ENCODE data around the gene FBXL5.

DNA sequence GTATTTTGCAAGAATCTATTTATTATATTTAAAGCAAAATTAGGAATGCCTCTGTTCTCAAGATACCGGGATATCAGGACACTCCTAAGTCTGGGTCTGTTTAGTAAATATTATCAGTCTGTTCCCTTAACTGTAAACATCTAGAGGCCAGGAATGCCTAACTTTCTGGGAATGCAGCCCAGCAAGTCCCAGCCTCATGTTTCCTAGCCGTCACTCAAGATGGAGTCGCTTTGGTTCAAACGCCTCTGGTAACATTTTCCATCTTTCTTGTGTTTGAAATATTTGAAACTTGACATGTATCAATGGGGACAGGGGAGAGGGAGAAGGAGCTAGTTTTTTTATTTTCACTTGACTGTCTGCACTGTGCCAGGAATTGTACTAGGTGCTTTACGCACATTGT is 85.4 kb downstream of the FBXL5 start:
- TF ChIP-seq, protein P1, sequence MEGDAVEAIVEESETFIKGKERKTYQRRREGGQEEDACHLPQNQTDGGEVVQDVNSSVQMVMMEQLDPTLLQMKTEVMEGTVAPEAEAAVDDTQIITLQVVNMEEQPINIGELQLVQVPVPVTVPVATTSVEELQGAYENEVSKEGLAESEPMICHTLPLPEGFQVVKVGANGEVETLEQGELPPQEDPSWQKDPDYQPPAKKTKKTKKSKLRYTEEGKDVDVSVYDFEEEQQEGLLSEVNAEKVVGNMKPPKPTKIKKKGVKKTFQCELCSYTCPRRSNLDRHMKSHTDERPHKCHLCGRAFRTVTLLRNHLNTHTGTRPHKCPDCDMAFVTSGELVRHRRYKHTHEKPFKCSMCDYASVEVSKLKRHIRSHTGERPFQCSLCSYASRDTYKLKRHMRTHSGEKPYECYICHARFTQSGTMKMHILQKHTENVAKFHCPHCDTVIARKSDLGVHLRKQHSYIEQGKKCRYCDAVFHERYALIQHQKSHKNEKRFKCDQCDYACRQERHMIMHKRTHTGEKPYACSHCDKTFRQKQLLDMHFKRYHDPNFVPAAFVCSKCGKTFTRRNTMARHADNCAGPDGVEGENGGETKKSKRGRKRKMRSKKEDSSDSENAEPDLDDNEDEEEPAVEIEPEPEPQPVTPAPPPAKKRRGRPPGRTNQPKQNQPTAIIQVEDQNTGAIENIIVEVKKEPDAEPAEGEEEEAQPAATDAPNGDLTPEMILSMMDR (IDR thresholded peaks at IDR 0.05), result no peak
- TF ChIP-seq POLR2A (IDR thresholded peaks at IDR 0.05), result no peak

Measured in thyroid gland (tissue), 4 donors.